KMS-11 (cell line): Measurements from ENCODE around the gene RNF166.

Experiments
- H2AFZ ChIP-seq: fragments of 200-600 bp; sonication (generic); 2 replicates; pipeline ENCODE4 v1.6.1; 2016; ENCODE audit warnings: antibody characterized with exemption, mixed run types, low read depth
- H3K27ac ChIP-seq: fragments of 200-600 bp; sonication (generic); 2 replicates; pipeline ENCODE4 v1.6.1; 2016; ENCODE audit warnings: mild to moderate bottlenecking, mixed run types
- H3K27me3 ChIP-seq: fragments of 200-600 bp; sonication (generic); 2 replicates; pipeline ENCODE4 v1.6.1; 2017; ENCODE audit warnings: mild to moderate bottlenecking, low read depth, mixed run types, moderate library complexity; ENCODE audit not compliant: insufficient read depth
- H3K36me3 ChIP-seq: fragments of 200-600 bp; sonication (generic); 2 replicates; pipeline ENCODE4 v1.6.1; 2017; ENCODE audit warnings: mild to moderate bottlenecking, mixed run types; ENCODE audit not compliant: insufficient read depth
- H3K4me1 ChIP-seq: fragments of 200-600 bp; sonication (generic); 2 replicates; pipeline ENCODE4 v1.6.1; 2016; ENCODE audit warnings: mild to moderate bottlenecking, low read depth, mixed run types; ENCODE audit not compliant: poor library complexity, severe bottlenecking
- H3K4me2 ChIP-seq: fragments of 200-600 bp; sonication (generic); 2 replicates; pipeline ENCODE4 v1.7.0; 2016; ENCODE audit warnings: mild to moderate bottlenecking, mixed run types
- H3K4me3 ChIP-seq: fragments of 200-600 bp; sonication (generic); IDR thresholded peaks from 2 replicates; pipeline ENCODE4 v1.6.1; 2017; ENCODE audit warnings: low read depth, low read length, mixed read lengths; ENCODE audit not compliant: insufficient read depth
- H3K79me2 ChIP-seq: fragments of 200-600 bp; sonication (generic); 2 replicates; pipeline ENCODE4 v1.6.1; 2016; ENCODE audit warnings: low read depth, mixed run types; ENCODE audit not compliant: insufficient read depth
- H3K9ac ChIP-seq: fragments of 200-600 bp; sonication (generic); 2 replicates; pipeline ENCODE4 v1.6.1; 2016; ENCODE audit warnings: mild to moderate bottlenecking, mixed run types
- H4K20me1 ChIP-seq: fragments of 200-600 bp; sonication (generic); 2 replicates; pipeline ENCODE4 v1.6.1; 2016; ENCODE audit warnings: mild to moderate bottlenecking, mixed run types; ENCODE audit not compliant: insufficient read depth
- TF ChIP-seq, protein P1 (sequence below): fragments of 200-600 bp; sonication (generic); conservative IDR thresholded peaks from 2 replicates; pipeline ENCODE4 v1.6.1; 2017; ENCODE audit warnings: low read depth, mild to moderate bottlenecking, antibody characterized with exemption, low read length, moderate library complexity, mixed read lengths

The RNF166 gene

DNA sequence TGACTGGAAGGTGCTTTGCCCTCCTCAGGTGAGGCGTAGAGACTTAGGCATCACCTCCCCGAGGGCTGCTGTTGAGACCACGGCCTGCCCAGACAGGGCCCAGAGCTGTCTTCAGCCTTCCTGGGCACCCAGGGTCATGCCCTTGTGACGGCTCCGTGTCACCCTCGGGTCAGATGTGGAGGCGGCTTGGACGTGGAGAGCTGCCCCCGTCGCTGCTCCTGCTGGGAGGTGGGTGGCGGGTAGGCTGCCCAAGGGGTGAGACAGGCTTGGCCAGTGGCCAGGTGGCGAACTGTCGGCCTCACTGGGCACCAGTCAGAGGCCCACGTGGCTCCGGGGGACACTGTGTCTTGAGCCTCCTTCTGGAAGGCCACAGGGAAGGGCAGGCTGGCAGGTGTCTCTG lies 11.0 kb downstream of the RNF166 start:
- H3K4me1 ChIP-seq = peaks cover 8% of the 10 kb centered on the region
- no peak overlapping the region for H2AFZ ChIP-seq
- H4K20me1 ChIP-seq = no peaks in the 10 kb centered on the region
- no peaks in the 10 kb centered on the region for H3K36me3 ChIP-seq
- H3K4me3 ChIP-seq = no peak overlapping the region
- TF ChIP-seq, protein P1, sequence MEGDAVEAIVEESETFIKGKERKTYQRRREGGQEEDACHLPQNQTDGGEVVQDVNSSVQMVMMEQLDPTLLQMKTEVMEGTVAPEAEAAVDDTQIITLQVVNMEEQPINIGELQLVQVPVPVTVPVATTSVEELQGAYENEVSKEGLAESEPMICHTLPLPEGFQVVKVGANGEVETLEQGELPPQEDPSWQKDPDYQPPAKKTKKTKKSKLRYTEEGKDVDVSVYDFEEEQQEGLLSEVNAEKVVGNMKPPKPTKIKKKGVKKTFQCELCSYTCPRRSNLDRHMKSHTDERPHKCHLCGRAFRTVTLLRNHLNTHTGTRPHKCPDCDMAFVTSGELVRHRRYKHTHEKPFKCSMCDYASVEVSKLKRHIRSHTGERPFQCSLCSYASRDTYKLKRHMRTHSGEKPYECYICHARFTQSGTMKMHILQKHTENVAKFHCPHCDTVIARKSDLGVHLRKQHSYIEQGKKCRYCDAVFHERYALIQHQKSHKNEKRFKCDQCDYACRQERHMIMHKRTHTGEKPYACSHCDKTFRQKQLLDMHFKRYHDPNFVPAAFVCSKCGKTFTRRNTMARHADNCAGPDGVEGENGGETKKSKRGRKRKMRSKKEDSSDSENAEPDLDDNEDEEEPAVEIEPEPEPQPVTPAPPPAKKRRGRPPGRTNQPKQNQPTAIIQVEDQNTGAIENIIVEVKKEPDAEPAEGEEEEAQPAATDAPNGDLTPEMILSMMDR = no peak
- H3K9ac ChIP-seq = no peak overlapping the region
- no peak overlapping the region for H3K27ac ChIP-seq
- H3K4me2 ChIP-seq = no peak overlapping the region
- no peaks in the 10 kb centered on the region for H3K79me2 ChIP-seq
- H3K27me3 ChIP-seq = peaks cover 8% of the 10 kb centered on the region; the same call in 1 of the 2 replicates

DNA sequence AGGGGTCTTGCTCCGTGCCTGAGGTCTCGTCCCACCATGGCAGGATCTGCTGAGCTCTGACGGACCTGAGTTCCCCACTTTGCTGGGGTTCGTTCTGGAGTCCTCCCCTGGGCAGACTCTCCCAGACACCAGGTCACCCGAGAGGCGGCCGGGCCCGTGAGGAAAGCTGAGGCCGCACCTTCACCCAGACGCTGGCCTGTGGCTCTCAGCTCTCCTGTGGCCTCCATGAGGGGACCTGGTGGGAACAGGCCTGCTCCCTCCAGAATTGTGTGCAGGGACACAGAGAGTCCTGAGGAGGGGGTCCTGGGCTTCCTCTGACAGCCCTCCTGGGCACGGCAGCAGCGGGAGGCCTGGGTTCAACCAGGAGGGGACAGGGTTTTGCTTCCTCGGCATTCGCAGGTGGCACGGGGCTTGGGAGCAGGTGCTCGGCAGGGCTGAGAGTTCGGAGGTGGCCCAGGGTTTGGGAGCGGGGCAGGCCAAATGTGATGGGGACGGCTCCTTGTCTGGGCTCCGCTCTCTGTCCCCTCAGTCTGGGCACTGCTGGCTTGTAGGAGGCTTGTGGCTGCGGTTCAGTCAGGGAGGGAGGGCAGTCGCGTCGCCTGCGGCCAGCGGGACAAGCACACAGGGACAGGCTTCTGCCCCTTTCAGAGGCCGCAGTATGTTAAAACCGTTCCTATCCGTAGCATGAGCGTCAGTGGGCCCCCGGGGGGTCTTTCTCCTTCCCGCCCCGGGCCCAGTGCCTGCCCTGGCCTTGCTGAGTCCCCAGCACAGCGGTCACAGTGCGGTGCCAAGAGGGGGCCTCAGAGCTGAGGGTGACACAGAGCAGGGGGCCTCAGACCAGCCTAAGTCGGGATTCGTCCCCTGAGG lies 11.8 kb downstream of the RNF166 start:
- no peak overlapping the region for H3K9ac ChIP-seq
- TF ChIP-seq, protein P1 = no peak
- H3K27ac ChIP-seq = no peak overlapping the region
- H2AFZ ChIP-seq = no peak overlapping the region
- H3K4me2 ChIP-seq = no peak overlapping the region
- H3K4me3 ChIP-seq = no peak overlapping the region
- peaks cover 6% of the 10 kb centered on the region for H3K4me1 ChIP-seq
- peaks cover 9% of the 10 kb centered on the region; the same call in 1 of the 2 replicates for H3K27me3 ChIP-seq
- no peaks in the 10 kb centered on the region for H3K79me2 ChIP-seq
- H3K36me3 ChIP-seq = no peaks in the 10 kb centered on the region
- no peaks in the 10 kb centered on the region for H4K20me1 ChIP-seq

DNA sequence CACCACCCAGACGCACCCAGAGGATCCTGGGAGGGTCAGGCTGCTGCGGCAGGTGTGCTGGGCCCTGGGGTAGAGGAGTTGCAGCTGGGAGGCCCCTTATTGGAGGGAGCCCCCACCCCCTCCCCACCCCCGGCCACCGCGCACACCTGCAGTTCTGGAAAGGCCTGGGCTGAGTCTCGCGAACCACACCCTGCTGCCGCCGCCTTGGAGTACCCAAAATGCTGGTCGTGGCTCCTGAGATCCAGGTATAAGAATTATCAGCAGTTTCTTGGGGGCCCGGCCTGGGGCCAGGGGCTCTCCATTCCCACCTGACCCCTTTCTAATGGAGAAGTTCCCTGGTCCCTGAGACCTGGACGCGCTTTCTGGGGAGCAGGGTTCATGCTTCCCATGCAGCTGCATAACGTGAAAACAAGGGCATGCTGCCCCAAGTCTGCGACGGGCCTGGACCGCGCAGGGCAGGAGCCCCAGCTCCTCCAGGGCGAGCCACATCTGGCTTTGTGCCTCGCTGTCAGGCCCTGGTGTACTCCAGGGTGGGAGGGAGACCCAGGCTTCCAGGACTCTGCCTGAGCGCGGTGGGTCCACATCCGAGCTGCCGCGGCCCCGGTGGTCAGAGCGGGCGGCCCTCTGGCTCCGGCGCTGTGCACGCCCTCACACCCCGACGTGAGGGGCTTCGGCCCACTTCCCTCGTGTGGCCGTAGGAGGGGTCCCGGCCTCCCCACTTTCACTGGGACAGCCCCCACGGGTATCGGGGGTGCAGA lies 12.6 kb downstream of the RNF166 start:
- Histone ChIP-seq H3K4me2 (no peak overlapping the region), H3K36me3 (no peaks in the 10 kb centered on the region), H3K79me2 (no peaks in the 10 kb centered on the region), H3K9ac (no peak overlapping the region), H3K27ac (no peak overlapping the region), H4K20me1 (no peaks in the 10 kb centered on the region), H3K27me3 (peaks cover 12% of the 10 kb centered on the region; the same call in 1 of the 2 replicates), H2AFZ (no peak overlapping the region), H3K4me3 (no peak overlapping the region), H3K4me1 (peaks cover 6% of the 10 kb centered on the region)
- TF ChIP-seq, protein P1 = no peak

DNA sequence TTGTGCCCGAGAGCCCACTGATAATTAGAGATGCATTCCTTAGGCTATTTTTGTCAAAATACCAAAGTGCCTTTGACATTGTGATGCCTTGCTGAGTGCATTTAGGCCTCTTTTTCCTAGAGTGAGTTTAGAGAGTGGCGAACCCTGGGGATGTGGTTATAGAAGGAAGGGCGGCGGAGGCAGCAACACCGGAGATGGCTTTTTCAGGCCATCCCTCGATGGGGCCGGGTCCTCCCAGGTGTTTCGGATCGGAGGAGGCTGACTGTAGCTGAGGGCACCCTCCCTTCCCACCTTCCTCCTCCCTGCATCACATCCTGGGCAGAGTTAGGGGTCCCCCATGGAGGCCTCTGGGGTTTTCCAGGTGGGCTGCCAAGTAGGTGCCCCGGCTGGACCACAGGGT lies 13.3 kb downstream of the RNF166 start:
- no peaks in the 10 kb centered on the region for H3K36me3 ChIP-seq
- peaks cover 17% of the 10 kb centered on the region; the same call in 1 of the 2 replicates for H3K27me3 ChIP-seq

More for the DNA sequence above, 13.3 kb downstream of the RNF166 start:
- Histone ChIP-seq H3K27ac (no peak overlapping the region), H3K4me2 (no peak overlapping the region), H4K20me1 (no peaks in the 10 kb centered on the region), H3K9ac (no peak overlapping the region), H3K4me1 (peaks cover 6% of the 10 kb centered on the region), H2AFZ (no peak overlapping the region), H3K79me2 (no peaks in the 10 kb centered on the region), H3K4me3 (no peak overlapping the region)
- TF ChIP-seq, protein P1 = no peak
